ENCODE data around the gene ACE. TPM values are rescaled to one million over a fixed set of nuclear protein-coding genes. Genes with fewer than 3 reads are reported as not detected.

Gene ACE
- total RNA-seq, 1 donor = 1.7 TPM

DNA sequence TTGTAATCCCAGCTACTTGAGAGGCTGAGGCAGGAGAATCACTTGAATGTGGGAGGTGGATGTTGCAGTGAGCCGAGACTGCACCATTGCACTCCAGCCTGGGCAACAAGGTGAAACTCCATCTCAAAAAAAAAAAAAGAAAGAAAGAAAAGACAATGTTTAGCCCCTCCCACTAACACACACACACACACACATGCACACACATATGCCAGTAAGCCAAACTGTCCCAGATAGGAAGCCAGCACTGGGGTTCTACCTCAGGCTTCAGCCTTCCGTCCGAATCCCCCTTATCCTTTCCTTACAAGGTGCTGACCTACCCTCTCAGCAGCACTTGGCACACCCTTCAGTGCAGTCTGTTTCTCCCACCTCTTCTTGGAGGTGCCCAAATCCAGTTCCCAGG lies 37.6 kb downstream of the ACE start:
- no peak overlapping the region for H3K4me3 ChIP-seq (ENCODE audit: low read depth, low read length)
- DNase-seq (ENCODE audit: low read depth) = no peak
- TF ChIP-seq, protein P1, sequence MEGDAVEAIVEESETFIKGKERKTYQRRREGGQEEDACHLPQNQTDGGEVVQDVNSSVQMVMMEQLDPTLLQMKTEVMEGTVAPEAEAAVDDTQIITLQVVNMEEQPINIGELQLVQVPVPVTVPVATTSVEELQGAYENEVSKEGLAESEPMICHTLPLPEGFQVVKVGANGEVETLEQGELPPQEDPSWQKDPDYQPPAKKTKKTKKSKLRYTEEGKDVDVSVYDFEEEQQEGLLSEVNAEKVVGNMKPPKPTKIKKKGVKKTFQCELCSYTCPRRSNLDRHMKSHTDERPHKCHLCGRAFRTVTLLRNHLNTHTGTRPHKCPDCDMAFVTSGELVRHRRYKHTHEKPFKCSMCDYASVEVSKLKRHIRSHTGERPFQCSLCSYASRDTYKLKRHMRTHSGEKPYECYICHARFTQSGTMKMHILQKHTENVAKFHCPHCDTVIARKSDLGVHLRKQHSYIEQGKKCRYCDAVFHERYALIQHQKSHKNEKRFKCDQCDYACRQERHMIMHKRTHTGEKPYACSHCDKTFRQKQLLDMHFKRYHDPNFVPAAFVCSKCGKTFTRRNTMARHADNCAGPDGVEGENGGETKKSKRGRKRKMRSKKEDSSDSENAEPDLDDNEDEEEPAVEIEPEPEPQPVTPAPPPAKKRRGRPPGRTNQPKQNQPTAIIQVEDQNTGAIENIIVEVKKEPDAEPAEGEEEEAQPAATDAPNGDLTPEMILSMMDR (IDR thresholded peaks at IDR 0.05; ENCODE audit: insufficient read depth, low read depth, low read length) = no peak

DNA sequence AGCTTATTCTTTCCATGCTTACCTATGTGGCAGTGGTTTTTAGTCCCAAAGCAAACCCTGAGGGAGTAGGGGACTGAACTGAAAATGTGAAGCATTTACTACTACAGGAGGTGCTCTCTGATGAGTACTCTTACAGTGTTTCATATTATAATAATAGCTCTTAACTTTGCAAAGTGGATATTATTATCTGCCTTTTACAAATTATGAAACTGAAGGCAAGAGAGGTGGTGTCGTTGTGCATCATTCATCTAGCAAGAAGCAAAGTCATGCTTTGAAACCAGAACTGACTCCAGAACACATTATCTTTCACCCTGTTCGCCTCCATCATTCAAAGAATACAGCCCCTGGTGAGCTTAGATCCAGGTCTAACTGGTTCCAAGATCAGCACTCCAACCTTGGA lies 38.1 kb downstream of the ACE start:
- H3K4me3 ChIP-seq (ENCODE audit: low read depth, low read length) = no peak overlapping the region
- TF ChIP-seq, protein P1 (IDR thresholded peaks at IDR 0.05; ENCODE audit: insufficient read depth, low read depth, low read length) = no peak
- DNase-seq (ENCODE audit: low read depth) = no peak

DNA sequence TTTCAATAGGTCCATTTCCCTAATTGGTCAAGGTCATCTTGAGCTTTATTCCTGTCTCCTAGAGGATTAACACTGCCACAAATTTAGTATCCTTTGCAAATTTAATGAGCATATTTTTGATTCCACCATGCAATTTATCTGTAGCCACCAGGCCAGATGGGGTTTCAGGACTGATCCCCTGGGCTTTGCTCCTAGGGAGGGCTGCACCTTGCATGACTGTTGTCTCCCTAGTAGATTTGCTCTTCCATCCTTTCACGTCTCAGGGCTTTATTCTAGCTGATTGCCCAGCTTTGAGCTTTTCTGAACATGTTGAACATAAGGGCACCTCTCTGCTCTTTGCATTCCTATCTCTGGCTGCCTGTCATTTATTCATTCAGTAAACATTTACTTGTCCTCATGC lies 38.6 kb downstream of the ACE start:
- TF ChIP-seq, protein P1 (IDR thresholded peaks at IDR 0.05; ENCODE audit: insufficient read depth, low read depth, low read length) = no peak
- no peak overlapping the region for H3K4me3 ChIP-seq (ENCODE audit: low read depth, low read length)
- no peak for DNase-seq (ENCODE audit: low read depth)

DNA sequence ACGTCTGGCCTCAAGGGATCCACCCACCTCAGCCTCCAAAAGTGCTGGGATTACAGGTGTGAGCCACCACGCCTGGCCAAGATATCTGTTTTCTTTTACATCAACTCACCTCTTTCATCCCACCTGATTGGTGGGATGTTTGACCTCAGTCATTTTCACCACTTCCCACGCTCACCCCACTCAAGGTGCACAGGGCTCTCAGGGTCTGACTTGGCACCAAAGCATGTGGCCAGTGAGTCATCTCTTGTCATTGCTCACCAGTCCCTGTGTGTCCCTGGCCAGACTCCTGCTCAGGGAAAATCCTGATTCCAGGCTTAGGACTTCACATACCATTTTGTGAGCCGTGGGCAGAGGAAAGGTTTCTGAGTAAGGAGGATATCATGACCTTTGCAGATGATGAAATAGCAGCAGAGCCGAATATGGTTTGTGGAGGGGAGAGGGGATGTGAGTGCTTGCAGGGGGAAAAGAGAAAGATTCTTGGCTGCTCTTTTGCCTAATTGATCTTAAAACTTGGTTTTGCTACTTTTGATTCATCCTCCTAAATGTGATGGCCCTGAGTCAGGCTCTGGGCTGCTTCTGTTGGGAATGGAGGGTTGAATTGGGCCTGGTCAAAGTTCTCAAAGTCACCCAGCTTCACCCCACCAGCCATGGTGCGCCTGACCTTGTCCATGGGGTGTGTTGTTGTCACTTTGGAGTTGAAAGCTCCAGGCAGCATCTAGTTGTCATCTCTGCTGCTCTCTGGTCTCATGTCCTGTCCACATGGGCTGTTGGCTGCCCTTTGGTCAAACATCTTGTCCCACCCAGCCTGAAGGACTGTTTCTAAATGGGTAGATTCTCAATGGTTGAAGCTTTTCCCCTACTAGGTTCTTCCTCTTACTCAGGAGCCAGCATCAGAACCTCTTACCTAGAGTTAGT lies 40.3 kb downstream of the ACE start:
- no peak overlapping the region for H3K4me3 ChIP-seq (ENCODE audit: low read depth, low read length)
- peak; percentile 33 for DNase-seq (ENCODE audit: low read depth)

DNA sequence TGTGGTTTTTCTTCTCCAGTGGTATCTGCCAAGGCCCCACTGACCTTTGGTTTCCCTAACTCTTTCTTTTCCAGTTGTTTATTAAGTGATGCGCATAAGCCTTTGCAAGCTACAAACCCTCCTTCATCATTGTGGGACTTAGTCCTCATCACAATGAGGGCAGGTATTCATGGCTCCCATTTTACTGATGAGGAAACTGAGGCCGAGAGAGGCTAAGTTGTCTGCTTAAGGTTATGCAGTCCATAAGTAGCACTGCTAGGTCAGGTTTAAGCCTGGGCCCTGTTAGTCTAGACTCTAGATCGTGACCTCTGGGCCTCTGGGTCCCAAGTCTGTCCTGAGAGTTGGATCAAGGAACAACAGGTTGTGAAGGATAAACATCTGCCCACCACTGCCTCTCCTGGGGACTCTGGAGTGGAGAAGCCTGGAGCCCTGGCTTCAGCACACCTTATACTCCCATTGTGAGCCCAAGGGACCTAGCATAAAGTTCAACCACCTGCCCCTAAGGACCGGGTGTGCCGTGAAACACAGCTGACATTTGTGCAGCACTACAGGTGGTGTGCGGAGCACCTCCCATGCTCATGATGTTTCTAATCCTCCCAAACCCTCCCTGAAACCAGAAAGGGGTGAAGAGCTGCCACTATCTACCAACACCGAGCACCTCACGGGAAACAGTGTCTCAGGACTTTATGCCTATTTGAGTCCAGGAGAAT lies 41.1 kb downstream of the ACE start:
- TF ChIP-seq, protein P1 (IDR thresholded peaks at IDR 0.05; ENCODE audit: insufficient read depth, low read depth, low read length) = no peak
- DNase-seq (ENCODE audit: low read depth) = no peak
- no peak overlapping the region for H3K4me3 ChIP-seq (ENCODE audit: low read depth, low read length)

More for the DNA sequence above, 40.3 kb downstream of the ACE start:
- TF ChIP-seq, protein P1 (IDR thresholded peaks at IDR 0.05; ENCODE audit: insufficient read depth, low read depth, low read length) = no peak

DNA sequence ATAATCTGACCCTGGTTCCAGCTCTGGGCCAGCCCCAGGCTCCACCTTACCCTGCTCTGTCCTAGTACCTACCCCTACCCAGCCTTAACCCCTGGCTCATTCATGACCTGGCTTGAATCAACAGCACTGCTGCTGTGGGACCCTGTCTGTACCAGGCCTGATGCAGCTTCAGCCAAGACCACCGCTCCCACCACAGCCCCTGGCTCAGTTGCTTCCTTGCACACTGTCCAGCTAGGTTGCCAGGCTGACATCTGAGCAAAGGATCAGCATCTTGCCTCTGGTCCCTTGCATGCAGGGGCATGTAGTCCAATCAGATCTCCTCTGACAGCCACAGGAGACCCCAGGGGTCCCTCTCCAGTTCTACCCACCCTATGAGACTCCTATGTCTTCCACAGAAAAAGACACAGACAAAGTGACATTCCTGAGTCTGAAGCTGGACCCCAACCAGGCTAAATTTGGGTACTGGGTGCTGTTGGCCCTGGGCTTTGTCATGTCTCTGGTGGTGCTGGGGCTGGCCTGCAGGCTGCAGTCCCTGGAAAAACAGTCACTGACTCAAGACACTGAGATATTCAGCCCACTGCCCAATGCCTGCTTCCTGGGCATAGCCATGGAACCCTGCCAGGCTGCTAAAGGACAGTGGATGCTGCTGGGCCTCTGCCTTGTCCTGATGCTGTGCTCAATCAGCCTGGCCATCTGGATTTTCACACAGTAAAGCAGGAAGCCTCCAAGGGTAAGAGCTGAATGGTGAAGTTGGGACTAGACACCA lies 42.4 kb downstream of the ACE start:
- TF ChIP-seq, protein P1 (IDR thresholded peaks at IDR 0.05; ENCODE audit: insufficient read depth, low read depth, low read length) = no peak
- DNase-seq (ENCODE audit: low read depth) = no peak
- H3K4me3 ChIP-seq (ENCODE audit: low read depth, low read length) = no peak overlapping the region
